BJ (cell line): ENCODE measurements around the gene COBL. TPM values are rescaled to one million over a fixed set of nuclear protein-coding genes. Genes with fewer than 3 reads are reported as not detected.

Experiments used
- CTCF ChIA-PET: fragments of 350-600 bp; formaldehyde crosslinking; extraction: SDS; loops from one replicate; lab custom pipeline; 2021; ENCODE audit warnings: antibody characterized with exemption, inconsistent platforms; lab: Yijun Ruan, JAX
- POLR2A ChIA-PET: fragments of 300-600 bp; sonication (Branson Sonifier 250); formaldehyde crosslinking; extraction: SDS; loops from one replicate; lab custom pipeline; 2021; ENCODE audit warnings: antibody characterized with exemption; lab: Charles Lee
- DNase-seq: peaks from one replicate; pipeline ENCODE4 v3.0.0-alpha.2; 2011; ENCODE audit warnings: low read depth
- H3K27me3 ChIP-seq: 2 replicates; pipeline ENCODE4 v1.6.0; 2011; ENCODE audit warnings: low read length; ENCODE audit not compliant: control insufficient read depth, insufficient read depth
- H3K36me3 ChIP-seq: 2 replicates; pipeline ENCODE4 v1.5.1; 2011; ENCODE audit warnings: low read length; ENCODE audit not compliant: control insufficient read depth, insufficient read depth
- H3K4me3 ChIP-seq: 2 replicates; pipeline ENCODE4 v1.5.1; 2011; ENCODE audit warnings: low read depth, mild to moderate bottlenecking, control low read depth, low read length
- polyA plus RNA-seq: library from polyadenylated mRNA; depleted of rRNA; stranded (reverse); fragments of >200 nt; gene quantifications from 2 replicates; pipeline ENCODE4 v1.2.3, GENCODE V29; 2011
- TF ChIP-seq, protein P1 (sequence below): IDR thresholded peaks from 2 replicates; pipeline ENCODE4 v1.5.1; 2011; ENCODE audit warnings: low read depth, mild to moderate bottlenecking, control low read depth, inconsistent platforms, low read length, moderate library complexity; ENCODE audit not compliant: insufficient read depth

Gene COBL
- polyA plus RNA-seq, 1 experiment: not detected

DNA sequence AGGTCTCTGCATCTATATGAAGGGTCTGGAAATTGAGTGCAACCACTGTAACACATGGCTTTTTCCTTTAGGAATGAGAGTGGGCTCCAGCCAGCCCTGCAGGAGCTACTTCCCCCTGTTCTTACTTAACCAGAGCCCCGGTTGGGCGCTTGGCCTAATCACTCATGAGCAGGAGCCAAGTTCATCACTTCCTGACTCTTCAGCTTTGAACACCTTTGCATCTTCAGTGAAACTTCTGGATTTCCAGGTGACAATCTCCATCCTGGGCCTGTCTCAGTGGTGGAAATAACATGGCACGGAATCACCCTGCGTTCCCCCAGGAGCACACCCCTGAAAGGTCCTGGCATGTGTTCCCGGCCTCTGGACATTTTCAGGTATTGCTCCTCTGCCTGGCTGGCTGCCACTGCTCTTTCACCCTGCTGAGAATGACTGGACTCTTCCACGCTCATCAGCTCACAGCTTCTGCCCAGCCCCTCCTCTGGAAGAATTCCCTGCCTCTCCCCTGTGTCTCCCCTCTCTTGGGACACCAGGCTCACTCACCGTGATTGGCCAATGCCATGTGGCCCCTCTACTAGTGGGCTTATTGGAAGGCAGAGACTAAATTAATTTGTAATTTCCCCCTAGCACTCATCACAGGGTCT lies 304.8 kb downstream of the COBL start:
- Histone ChIP-seq H3K36me3 (no peaks in the 10 kb centered on the region), H3K27me3 (peaks cover 4% of the 10 kb centered on the region), H3K4me3 (no peak overlapping the region)
- POLR2A ChIA-PET: no interaction called here
- DNase-seq: no peak
- TF ChIP-seq, protein P1, sequence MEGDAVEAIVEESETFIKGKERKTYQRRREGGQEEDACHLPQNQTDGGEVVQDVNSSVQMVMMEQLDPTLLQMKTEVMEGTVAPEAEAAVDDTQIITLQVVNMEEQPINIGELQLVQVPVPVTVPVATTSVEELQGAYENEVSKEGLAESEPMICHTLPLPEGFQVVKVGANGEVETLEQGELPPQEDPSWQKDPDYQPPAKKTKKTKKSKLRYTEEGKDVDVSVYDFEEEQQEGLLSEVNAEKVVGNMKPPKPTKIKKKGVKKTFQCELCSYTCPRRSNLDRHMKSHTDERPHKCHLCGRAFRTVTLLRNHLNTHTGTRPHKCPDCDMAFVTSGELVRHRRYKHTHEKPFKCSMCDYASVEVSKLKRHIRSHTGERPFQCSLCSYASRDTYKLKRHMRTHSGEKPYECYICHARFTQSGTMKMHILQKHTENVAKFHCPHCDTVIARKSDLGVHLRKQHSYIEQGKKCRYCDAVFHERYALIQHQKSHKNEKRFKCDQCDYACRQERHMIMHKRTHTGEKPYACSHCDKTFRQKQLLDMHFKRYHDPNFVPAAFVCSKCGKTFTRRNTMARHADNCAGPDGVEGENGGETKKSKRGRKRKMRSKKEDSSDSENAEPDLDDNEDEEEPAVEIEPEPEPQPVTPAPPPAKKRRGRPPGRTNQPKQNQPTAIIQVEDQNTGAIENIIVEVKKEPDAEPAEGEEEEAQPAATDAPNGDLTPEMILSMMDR: no peak
- CTCF ChIA-PET: no interaction called here

DNA sequence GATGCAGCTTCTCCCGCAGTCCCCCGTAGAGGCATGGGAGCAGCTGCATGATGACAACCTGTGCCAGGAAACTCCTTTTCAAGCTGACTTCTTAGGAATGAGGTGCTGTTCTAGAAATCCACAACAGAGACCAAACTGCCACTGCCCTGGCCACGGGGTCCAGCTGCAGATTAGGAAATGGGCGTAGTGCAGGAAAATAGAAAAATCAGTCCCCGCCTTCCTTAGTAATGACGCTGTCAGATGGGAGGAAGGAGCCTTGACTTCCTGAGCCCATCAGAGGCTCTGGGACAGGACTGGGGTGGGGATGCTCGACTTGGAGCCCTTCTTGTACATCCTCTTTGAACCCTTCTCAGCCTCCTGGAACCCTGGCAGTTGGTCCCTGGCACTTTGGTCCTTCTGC lies 306.1 kb downstream of the COBL start:
- CTCF ChIA-PET: interaction anchor here (1.6 kb wide), 1 partner anchor 12 kb away, joined by 3 read pairs; no protein-coding TSS in a partner anchor
- Histone ChIP-seq H3K36me3 (no peaks in the 10 kb centered on the region), H3K27me3 (peaks cover 4% of the 10 kb centered on the region), H3K4me3 (no peak overlapping the region)
- POLR2A ChIA-PET: no interaction called here
- TF ChIP-seq, protein P1: no peak
- no peak for DNase-seq

DNA sequence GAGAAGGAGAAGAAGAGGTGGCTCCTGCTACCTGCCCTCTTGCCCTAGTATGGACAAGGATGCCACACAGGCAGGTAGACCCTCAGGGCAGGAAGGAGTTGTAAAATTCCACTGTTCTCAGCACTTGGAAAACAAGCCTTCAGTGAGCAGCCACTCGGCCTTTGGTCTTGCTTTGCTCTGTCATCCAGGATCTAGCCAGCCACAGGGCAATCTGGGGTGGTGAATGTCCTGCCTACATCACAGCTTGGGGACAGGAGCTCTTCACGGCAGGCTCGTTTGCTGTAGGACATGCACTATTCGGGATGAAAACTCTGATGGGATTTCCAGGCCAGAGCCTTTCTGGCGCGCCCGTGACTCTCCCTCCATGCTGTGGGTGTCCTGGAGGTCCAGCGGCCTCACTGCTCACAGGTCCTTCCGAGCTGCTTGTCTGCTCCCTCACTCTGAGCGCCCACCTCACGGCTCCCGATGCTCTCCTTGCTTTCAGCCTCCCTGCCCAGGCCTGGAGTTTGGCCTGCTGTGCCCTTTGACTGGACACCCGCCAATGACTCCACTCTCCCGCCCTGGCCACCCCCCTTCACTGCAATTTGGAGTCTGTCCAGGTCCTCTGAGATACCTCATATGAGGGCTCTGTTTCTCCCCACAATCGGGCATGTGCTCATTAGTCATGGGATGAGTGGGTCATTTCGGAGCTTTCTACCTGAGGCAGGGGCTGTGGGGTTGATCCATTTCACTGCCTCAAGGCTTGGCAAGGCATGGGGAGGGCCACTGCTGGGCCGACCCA lies 306.7 kb downstream of the COBL start:
- TF ChIP-seq, protein P1: no peak
- no peaks in the 10 kb centered on the region for H3K36me3 ChIP-seq
- ChIA-PET CTCF (interaction anchor here (1.2 to 1.6 kb wide), 2 partner anchors 11 to 13 kb away, joined by 3 read pairs; no protein-coding TSS in a partner anchor), POLR2A (interaction anchor here (1.4 kb wide), 1 partner anchor 20 kb away, joined by 14 read pairs; no protein-coding TSS in a partner anchor)
- no peak for DNase-seq
- H3K4me3 ChIP-seq: no peak overlapping the region
- H3K27me3 ChIP-seq: peaks cover 7% of the 10 kb centered on the region

DNA sequence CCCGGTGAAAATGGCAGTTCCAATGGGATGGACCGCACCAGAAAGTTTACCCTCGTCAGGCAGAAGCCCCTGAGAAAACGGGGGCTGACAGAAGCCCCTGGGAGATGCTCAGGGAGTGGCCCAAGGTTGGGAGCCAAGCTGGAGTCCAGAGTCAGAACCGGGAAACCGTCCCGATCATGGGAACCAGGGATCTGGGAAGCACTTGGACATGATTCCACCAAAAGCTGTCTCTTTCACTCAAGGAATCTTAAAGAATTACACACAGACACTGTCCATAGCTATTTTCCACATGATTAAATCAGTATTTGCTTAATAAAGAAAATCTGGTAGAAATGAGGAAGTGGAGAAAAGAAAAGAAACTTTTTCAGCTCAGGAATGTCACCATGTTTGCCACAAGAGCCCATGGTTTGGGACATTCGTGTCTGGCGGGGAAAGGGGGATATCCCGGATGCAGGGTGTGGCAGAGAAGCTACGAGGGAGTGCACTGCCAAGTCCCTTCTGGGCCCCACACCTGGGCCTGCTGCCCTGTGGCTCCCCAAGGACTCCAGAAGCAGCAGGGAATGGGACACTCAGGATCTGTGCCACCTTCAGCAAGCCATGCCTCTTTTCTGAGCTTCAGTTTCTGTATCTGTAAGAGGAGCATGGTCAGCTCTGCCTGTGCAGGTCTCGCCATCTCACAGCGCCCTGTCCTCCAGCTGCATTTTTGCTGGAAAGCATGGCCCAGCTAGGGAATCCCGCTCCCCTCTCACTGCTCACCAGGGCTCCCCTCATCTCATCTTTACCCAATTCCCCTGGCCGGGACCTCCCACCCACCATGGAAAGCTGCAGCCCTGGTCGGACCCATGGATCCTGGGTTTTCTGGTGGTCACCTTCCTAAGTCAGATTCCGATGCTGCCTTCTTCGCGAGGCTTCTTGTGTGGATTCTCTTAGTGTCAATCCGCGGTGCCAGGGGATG lies 308.8 kb downstream of the COBL start:
- H3K27me3 ChIP-seq: peaks cover 3% of the 10 kb centered on the region
- POLR2A ChIA-PET: no interaction called here
- DNase-seq: no peak

More for the DNA sequence above, 308.8 kb downstream of the COBL start:
- no peak overlapping the region for H3K4me3 ChIP-seq
- CTCF ChIA-PET: interaction anchor here (0.6 to 1.6 kb wide), 5 partner anchors 8 to 155 kb away, joined by 3 to 5 read pairs (median 3); no protein-coding TSS in a partner anchor
- no peaks in the 10 kb centered on the region for H3K36me3 ChIP-seq
- TF ChIP-seq, protein P1: no peak
